Measurements from ENCODE around the gene SHISA9.

GRCh38 chr16:12881182-12881581, 20.2 kb upstream of the SHISA9 start:
- no peak for TF ChIP-seq CTCF (IDR thresholded peaks at IDR 0.05)
- no peak for TF ChIP-seq POLR2A (IDR thresholded peaks at IDR 0.05)
- no peak for TF ChIP-seq POLR2AphosphoS5 (IDR thresholded peaks at IDR 0.05)
